Astrocyte of the cerebellum (primary cell): ENCODE measurements around the gene CLUH.

Experiments used
- DNase-seq: peaks from one replicate; pipeline ENCODE4 v3.0.0-alpha.2; 2011; ENCODE audit warnings: low read depth
- H3K4me3 ChIP-seq: 2 replicates; pipeline ENCODE4 v1.5.1; 2011; ENCODE audit warnings: mild to moderate bottlenecking, low read depth, low read length, moderate library complexity
- CTCF ChIP-seq: IDR thresholded peaks from 2 replicates; pipeline ENCODE4 v1.5.1; 2012; ENCODE audit warnings: low read length, low read depth, moderate library complexity, mild to moderate bottlenecking; ENCODE audit errors: missing control alignments
- in situ Hi-C: cut with HindIII; loops from 2 replicates; pipeline ENCODE4 v1.10.0; 2017; ENCODE audit warnings: low sequenced_read_pairs

Gene CLUH

GRCh38 chr17:2722611-2723010 is 11.0 kb upstream of the CLUH start:
- in situ Hi-C loops = no loop called here
- no peak for TF ChIP-seq CTCF
- no peak for DNase-seq
- no peak overlapping the region for H3K4me3 ChIP-seq

- in situ Hi-C loops = no loop called here
- no peak overlapping the region for H3K4me3 ChIP-seq
- no peak for TF ChIP-seq CTCF
- DNase-seq = no peak
Measured at GRCh38 chr17:2721603-2722002, 10.0 kb upstream of the CLUH start.

GRCh38 chr17:2719861-2720260 is 8.3 kb upstream of the CLUH start:
- no peak overlapping the region for H3K4me3 ChIP-seq
- TF ChIP-seq CTCF = no peak
- no peak for DNase-seq
- in situ Hi-C loops = no loop called here

GRCh38 chr17:2718150-2718938 is 6.8 kb upstream of the CLUH start:
- in situ Hi-C loops = no loop called here
- DNase-seq = no peak
- TF ChIP-seq CTCF = no peak
- no peak overlapping the region for H3K4me3 ChIP-seq

GRCh38 chr17:2716649-2717048 is 5.1 kb upstream of the CLUH start:
- in situ Hi-C loops = no loop called here
- TF ChIP-seq CTCF = no peak
- no peak overlapping the region for H3K4me3 ChIP-seq
- DNase-seq = no peak

GRCh38 chr17:2713881-2714280 is 2.3 kb upstream of the CLUH start:
- TF ChIP-seq CTCF = no peak
- in situ Hi-C loops = no loop called here
- no peak for DNase-seq
- H3K4me3 ChIP-seq = no peak overlapping the region
